ENCODE measurements around the gene NUBPL. TPM values are rescaled to one million over a fixed set of nuclear protein-coding genes. Genes with fewer than 3 reads are reported as not detected.

NUBPL gene
- total RNA-seq, 1 donor from 2014 or later = 11.0 TPM

DNA sequence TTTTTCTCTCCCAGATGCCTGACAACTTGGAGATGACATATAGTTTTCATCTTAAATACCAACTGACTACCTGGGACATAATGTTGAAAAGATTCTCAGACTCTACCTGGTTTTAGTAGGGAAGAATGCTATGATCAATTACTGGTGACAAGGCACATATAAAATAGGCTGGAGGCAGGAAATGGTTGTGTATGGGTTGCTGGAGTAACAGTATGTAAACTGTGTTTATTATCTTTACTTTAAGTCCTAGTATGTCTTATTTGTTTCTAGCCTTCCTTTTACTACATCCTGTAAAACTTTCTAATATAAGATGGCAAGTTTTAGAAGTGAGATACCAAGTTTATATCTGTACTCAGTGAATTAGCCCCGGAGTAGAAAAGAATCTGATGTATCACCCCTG is 98.1 kb downstream of the NUBPL start:
- H3K4me1 ChIP-seq (ENCODE audit: control insufficient read depth in 3 of 3, insufficient read depth in 3 of 3, low read length in 3 of 3) = no peaks in the 10 kb centered on the region
- no peaks in the 10 kb centered on the region for H3K9me3 ChIP-seq (ENCODE audit: control insufficient read depth in 3 of 3, low read length in 3 of 3)
- no peaks in the 10 kb centered on the region for H3K36me3 ChIP-seq (ENCODE audit: control insufficient read depth in 3 of 3, insufficient read depth in 3 of 3, low read length in 3 of 3)
- H3K27ac ChIP-seq (ENCODE audit: low read depth, low read length) = no peak overlapping the region
- H3K4me3 ChIP-seq (ENCODE audit: low read length in 3 of 3) = no peak overlapping the region
- no peaks in the 10 kb centered on the region for H3K27me3 ChIP-seq (ENCODE audit: control insufficient read depth in 3 of 3, insufficient read depth in 3 of 3, low read length in 3 of 3)
- no peak overlapping the region for H3K9ac ChIP-seq (ENCODE audit: low read depth in 1 of 3, low read length in 3 of 3)

DNA sequence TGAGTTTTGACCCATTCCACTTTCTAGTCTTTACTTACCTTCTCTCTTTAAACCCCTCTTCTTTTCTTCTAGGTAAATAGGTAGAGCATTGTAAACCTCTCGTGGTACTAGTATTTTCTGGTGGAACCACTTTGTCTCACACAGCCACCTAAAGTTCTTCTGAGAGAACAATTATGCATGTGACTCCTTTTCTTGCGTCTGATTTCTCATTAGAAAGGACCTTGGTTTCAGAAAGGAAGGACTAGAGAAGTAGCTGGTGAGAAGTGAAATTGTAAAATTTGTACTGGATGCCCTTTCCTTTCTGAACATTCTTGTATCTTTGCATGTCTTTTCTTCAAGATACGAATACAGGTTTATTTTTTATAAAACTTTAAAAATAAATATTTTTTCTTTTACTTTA is 99.0 kb downstream of the NUBPL start:
- Histone ChIP-seq H3K27ac (ENCODE audit: low read depth, low read length) (no peak overlapping the region), H3K36me3 (ENCODE audit: control insufficient read depth in 3 of 3, insufficient read depth in 3 of 3, low read length in 3 of 3) (no peaks in the 10 kb centered on the region), H3K27me3 (ENCODE audit: control insufficient read depth in 3 of 3, insufficient read depth in 3 of 3, low read length in 3 of 3) (no peaks in the 10 kb centered on the region), H3K9ac (ENCODE audit: low read depth in 1 of 3, low read length in 3 of 3) (no peak overlapping the region), H3K4me1 (ENCODE audit: control insufficient read depth in 3 of 3, insufficient read depth in 3 of 3, low read length in 3 of 3) (no peaks in the 10 kb centered on the region), H3K9me3 (ENCODE audit: control insufficient read depth in 3 of 3, low read length in 3 of 3) (no peaks in the 10 kb centered on the region), H3K4me3 (ENCODE audit: low read length in 3 of 3) (no peak overlapping the region)

DNA sequence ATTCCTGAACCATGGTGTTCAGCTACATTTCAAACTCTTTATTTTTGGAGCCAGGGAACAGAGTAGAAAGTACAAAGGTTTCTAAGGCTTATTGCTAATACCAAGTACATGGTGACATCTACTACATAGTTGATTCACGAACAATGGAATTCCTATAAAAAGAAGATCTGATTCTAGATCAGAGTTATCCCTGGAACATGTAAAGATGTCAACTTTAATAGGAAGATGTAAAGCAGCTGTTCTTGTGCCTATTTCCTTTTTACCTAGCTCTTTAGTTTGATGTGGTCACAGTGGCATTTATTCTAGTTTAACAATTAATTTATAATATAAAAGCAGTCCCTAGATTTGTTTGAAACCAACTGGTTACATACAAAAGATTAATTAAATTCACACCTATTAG is 99.5 kb downstream of the NUBPL start:
- no peaks in the 10 kb centered on the region for H3K4me1 ChIP-seq (ENCODE audit: control insufficient read depth in 3 of 3, insufficient read depth in 3 of 3, low read length in 3 of 3)
- no peaks in the 10 kb centered on the region for H3K27me3 ChIP-seq (ENCODE audit: control insufficient read depth in 3 of 3, insufficient read depth in 3 of 3, low read length in 3 of 3)
- H3K4me3 ChIP-seq (ENCODE audit: low read length in 3 of 3) = no peak overlapping the region

DNA sequence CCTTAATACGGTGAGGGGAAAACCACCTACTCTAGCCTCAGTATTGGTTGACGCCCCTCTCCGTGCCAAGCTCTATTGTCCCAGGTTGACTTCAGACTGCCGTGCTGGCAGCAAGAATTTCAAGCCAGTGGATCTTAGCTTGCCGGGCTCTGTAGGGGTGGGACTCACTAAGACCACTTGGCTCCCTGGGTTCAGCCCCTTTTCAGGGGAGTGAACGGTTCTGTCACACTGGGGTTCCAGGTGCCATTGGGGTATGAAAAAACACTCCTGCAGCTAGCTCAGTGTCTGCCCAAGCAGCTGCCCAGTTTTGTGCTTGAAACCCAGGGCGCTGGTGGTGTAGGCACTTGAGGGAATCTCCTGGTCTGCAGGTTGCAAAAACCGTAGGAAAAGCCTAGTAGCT is 107.1 kb downstream of the NUBPL start:
- H3K36me3 ChIP-seq (ENCODE audit: control insufficient read depth in 3 of 3, insufficient read depth in 3 of 3, low read length in 3 of 3) = peaks cover 0 to 2% (median 0%) of the 10 kb centered on the region in 3 donors
- no peak overlapping the region for H3K9ac ChIP-seq (ENCODE audit: low read depth in 1 of 3, low read length in 3 of 3)
- H3K4me1 ChIP-seq (ENCODE audit: control insufficient read depth in 3 of 3, insufficient read depth in 3 of 3, low read length in 3 of 3) = no peaks in the 10 kb centered on the region
- H3K9me3 ChIP-seq (ENCODE audit: control insufficient read depth in 3 of 3, low read length in 3 of 3) = peaks cover 0 to 5% (median 0%) of the 10 kb centered on the region in 3 donors
- H3K27ac ChIP-seq (ENCODE audit: low read depth, low read length) = no peak overlapping the region
- no peak overlapping the region for H3K4me3 ChIP-seq (ENCODE audit: low read length in 3 of 3)
- no peaks in the 10 kb centered on the region for H3K27me3 ChIP-seq (ENCODE audit: control insufficient read depth in 3 of 3, insufficient read depth in 3 of 3, low read length in 3 of 3)

More for the DNA sequence above, 99.5 kb downstream of the NUBPL start:
- Histone ChIP-seq H3K9ac (ENCODE audit: low read depth in 1 of 3, low read length in 3 of 3) (no peak overlapping the region), H3K27ac (ENCODE audit: low read depth, low read length) (no peak overlapping the region), H3K9me3 (ENCODE audit: control insufficient read depth in 3 of 3, low read length in 3 of 3) (no peaks in the 10 kb centered on the region), H3K36me3 (ENCODE audit: control insufficient read depth in 3 of 3, insufficient read depth in 3 of 3, low read length in 3 of 3) (no peaks in the 10 kb centered on the region)

DNA sequence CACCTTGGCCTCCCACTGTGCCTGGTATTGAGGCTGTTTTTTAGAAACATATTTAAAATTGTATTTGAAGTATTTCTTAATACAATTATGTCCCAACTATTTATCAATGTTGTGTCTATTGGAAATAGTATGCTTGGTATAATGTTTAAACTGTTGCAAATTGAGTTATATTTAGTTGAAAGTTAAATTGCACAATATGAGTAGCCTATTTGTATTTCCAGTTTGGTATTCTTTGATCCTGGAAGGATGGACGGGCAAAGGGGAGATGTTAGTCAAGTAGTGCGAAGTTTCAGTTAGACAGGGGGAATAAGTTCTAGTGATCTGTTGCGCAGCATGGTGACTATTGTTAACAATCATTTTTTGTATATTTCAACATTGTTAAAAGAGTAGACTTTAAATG is 111.5 kb downstream of the NUBPL start:
- peaks cover 0 to 5% (median 0%) of the 10 kb centered on the region in 3 donors for H3K9me3 ChIP-seq (ENCODE audit: control insufficient read depth in 3 of 3, low read length in 3 of 3)
- no peaks in the 10 kb centered on the region for H3K4me1 ChIP-seq (ENCODE audit: control insufficient read depth in 3 of 3, insufficient read depth in 3 of 3, low read length in 3 of 3)
- H3K27ac ChIP-seq (ENCODE audit: low read depth, low read length) = no peak overlapping the region
- H3K4me3 ChIP-seq (ENCODE audit: low read length in 3 of 3) = no peak overlapping the region
- no peak overlapping the region for H3K9ac ChIP-seq (ENCODE audit: low read depth in 1 of 3, low read length in 3 of 3)
- H3K27me3 ChIP-seq (ENCODE audit: control insufficient read depth in 3 of 3, insufficient read depth in 3 of 3, low read length in 3 of 3) = no peaks in the 10 kb centered on the region
- H3K36me3 ChIP-seq (ENCODE audit: control insufficient read depth in 3 of 3, insufficient read depth in 3 of 3, low read length in 3 of 3) = peaks cover 0 to 2% (median 1%) of the 10 kb centered on the region in 3 donors

DNA sequence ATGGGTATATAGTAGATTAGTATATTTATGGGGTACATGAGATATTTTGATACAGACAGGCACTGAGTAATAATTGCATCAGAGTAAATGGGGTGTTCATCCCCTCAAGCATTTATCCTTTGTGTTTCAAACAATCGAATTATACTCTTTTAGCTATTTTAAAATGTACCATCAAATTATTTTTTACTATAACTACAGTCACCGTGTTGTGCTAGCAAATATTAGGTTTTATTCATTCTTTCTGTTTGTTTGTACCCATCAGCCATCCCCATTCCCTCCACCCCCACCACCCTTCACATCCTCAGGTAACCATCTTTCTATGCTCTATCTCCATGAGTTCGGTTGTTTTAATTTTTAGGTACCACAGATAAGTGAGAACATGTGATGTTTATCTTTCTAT is 115.8 kb downstream of the NUBPL start:
- no peaks in the 10 kb centered on the region for H3K9me3 ChIP-seq (ENCODE audit: control insufficient read depth in 3 of 3, low read length in 3 of 3)
- H3K27ac ChIP-seq (ENCODE audit: low read depth, low read length) = no peak overlapping the region
- H3K9ac ChIP-seq (ENCODE audit: low read depth in 1 of 3, low read length in 3 of 3) = no peak overlapping the region
- peaks cover 0 to 3% (median 1%) of the 10 kb centered on the region in 3 donors for H3K36me3 ChIP-seq (ENCODE audit: control insufficient read depth in 3 of 3, insufficient read depth in 3 of 3, low read length in 3 of 3)
- H3K4me3 ChIP-seq (ENCODE audit: low read length in 3 of 3) = no peak overlapping the region
- H3K27me3 ChIP-seq (ENCODE audit: control insufficient read depth in 3 of 3, insufficient read depth in 3 of 3, low read length in 3 of 3) = no peaks in the 10 kb centered on the region
- H3K4me1 ChIP-seq (ENCODE audit: control insufficient read depth in 3 of 3, insufficient read depth in 3 of 3, low read length in 3 of 3) = no peaks in the 10 kb centered on the region

DNA sequence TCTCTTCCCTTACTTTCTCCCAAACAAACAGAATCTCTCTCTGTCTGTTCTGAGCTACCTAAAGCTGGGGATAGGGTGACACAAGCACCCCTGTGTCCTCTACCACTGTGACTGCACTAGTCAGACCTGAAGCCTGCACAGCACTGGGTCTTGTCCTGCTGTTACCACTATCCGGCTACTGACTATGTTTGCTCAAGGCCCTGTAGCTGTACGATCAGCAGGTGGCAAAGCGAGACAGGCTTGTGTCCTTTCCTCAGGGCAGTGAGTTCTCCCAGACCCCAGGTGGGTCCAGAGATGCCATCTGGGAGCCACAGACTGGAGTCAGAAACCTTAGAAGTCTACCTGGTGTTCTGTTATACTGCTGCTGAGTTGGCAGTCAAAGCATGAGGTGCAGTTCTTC is 116.4 kb downstream of the NUBPL start:
- Histone ChIP-seq H3K36me3 (ENCODE audit: control insufficient read depth in 3 of 3, insufficient read depth in 3 of 3, low read length in 3 of 3) (peaks cover 0 to 3% (median 1%) of the 10 kb centered on the region in 3 donors), H3K27ac (ENCODE audit: low read depth, low read length) (no peak overlapping the region), H3K27me3 (ENCODE audit: control insufficient read depth in 3 of 3, insufficient read depth in 3 of 3, low read length in 3 of 3) (no peaks in the 10 kb centered on the region), H3K4me1 (ENCODE audit: control insufficient read depth in 3 of 3, insufficient read depth in 3 of 3, low read length in 3 of 3) (no peaks in the 10 kb centered on the region), H3K4me3 (ENCODE audit: low read length in 3 of 3) (no peak overlapping the region), H3K9me3 (ENCODE audit: control insufficient read depth in 3 of 3, low read length in 3 of 3) (no peaks in the 10 kb centered on the region), H3K9ac (ENCODE audit: low read depth in 1 of 3, low read length in 3 of 3) (no peak overlapping the region)

DNA sequence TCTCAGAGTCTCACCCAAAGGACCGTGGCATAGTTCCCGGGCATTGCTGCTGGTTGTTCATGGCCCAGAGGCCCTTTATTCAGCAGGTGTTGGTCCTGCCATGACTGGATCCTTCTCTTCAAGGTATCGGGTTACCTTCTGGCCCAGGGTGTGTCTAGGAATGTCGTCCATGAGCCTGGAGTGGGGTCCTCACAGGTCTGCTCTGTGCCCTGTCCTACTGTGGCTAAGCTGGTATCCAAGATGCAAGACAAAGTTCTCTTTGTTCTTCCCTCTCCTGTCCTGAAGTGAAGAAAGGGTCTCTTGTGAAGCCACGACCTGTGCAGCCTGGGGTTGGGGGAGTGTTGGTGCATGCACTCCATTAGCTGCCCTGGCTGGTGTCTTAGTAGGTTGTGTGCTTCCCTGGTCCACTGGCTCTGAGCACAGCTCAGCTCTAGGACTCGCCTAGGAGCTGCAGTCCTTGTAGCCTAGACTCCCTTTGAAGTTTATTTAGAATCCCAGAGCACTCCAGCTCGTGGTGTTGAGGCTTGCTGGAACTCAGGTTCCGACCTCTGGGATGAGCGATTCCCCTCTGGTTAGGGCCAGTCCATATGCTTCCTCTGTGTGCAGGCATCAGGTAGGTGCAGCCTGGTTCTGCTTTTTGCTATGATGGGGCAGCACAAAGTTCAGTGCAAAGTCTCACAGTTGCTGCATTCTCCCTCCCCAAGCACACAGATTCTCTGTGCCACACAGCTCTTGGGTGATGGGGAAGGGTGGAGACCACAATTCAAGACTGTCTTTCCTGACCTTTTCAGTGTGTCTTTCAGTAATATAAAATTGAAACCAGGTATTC is 117.4 kb downstream of the NUBPL start:
- Histone ChIP-seq H3K27me3 (ENCODE audit: control insufficient read depth in 3 of 3, insufficient read depth in 3 of 3, low read length in 3 of 3) (no peaks in the 10 kb centered on the region), H3K4me3 (ENCODE audit: low read length in 3 of 3) (no peak overlapping the region), H3K9me3 (ENCODE audit: control insufficient read depth in 3 of 3, low read length in 3 of 3) (no peaks in the 10 kb centered on the region), H3K9ac (ENCODE audit: low read depth in 1 of 3, low read length in 3 of 3) (no peak overlapping the region), H3K27ac (ENCODE audit: low read depth, low read length) (no peak overlapping the region), H3K36me3 (ENCODE audit: control insufficient read depth in 3 of 3, insufficient read depth in 3 of 3, low read length in 3 of 3) (peaks cover 0 to 3% (median 1%) of the 10 kb centered on the region in 3 donors), H3K4me1 (ENCODE audit: control insufficient read depth in 3 of 3, insufficient read depth in 3 of 3, low read length in 3 of 3) (no peaks in the 10 kb centered on the region)

DNA sequence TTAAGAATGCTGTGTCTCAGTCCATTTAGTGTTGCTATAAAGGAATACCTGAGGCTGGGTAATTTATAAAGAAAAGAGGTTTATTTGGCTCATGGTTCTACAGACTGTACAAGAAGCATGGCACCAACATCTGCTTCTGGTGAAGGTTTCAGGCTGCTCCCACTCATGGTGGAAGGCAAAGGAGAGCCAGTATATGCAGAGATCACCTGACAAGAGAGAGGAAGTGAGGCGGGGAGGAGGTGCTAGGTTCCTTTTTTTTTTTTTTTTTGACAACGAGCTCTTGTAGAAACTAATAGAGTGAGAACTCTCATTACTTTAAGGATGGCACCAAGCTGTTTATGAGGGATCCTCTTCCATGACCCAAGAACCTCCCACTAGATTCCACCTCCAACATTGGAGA is 121.6 kb downstream of the NUBPL start:
- peaks cover 0 to 3% (median 0%) of the 10 kb centered on the region in 3 donors for H3K36me3 ChIP-seq (ENCODE audit: control insufficient read depth in 3 of 3, insufficient read depth in 3 of 3, low read length in 3 of 3)
- no peaks in the 10 kb centered on the region for H3K4me1 ChIP-seq (ENCODE audit: control insufficient read depth in 3 of 3, insufficient read depth in 3 of 3, low read length in 3 of 3)
- H3K9ac ChIP-seq (ENCODE audit: low read depth in 1 of 3, low read length in 3 of 3) = no peak overlapping the region
- no peaks in the 10 kb centered on the region for H3K9me3 ChIP-seq (ENCODE audit: control insufficient read depth in 3 of 3, low read length in 3 of 3)
- no peak overlapping the region for H3K27ac ChIP-seq (ENCODE audit: low read depth, low read length)
- no peak overlapping the region for H3K4me3 ChIP-seq (ENCODE audit: low read length in 3 of 3)
- H3K27me3 ChIP-seq (ENCODE audit: control insufficient read depth in 3 of 3, insufficient read depth in 3 of 3, low read length in 3 of 3) = no peaks in the 10 kb centered on the region

DNA sequence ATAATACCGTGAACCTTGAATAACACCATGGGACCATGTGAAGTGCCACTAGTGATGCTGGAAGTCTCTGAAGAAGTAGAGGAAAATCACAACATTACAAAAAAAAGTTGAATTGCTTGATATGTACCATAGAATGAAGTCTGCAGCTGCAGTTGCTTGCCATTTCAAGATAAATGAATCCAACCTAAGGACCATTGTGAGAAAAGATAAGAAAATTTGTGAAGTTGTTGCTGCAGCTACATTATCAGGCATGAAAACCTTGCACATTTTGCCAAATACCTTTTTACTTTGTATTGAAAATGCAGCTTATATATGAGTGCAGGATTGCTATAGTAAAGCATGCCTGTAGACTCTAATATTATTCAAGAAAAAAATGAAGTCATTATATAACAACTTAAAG is 126.5 kb downstream of the NUBPL start:
- no peak overlapping the region for H3K27ac ChIP-seq (ENCODE audit: low read depth, low read length)
- H3K4me3 ChIP-seq (ENCODE audit: low read length in 3 of 3) = no peak overlapping the region
- no peaks in the 10 kb centered on the region for H3K36me3 ChIP-seq (ENCODE audit: control insufficient read depth in 3 of 3, insufficient read depth in 3 of 3, low read length in 3 of 3)
- H3K4me1 ChIP-seq (ENCODE audit: control insufficient read depth in 3 of 3, insufficient read depth in 3 of 3, low read length in 3 of 3) = no peaks in the 10 kb centered on the region
- no peak overlapping the region for H3K9ac ChIP-seq (ENCODE audit: low read depth in 1 of 3, low read length in 3 of 3)
- no peaks in the 10 kb centered on the region for H3K27me3 ChIP-seq (ENCODE audit: control insufficient read depth in 3 of 3, insufficient read depth in 3 of 3, low read length in 3 of 3)
- H3K9me3 ChIP-seq (ENCODE audit: control insufficient read depth in 3 of 3, low read length in 3 of 3) = no peaks in the 10 kb centered on the region
